ENCODE data around the gene OPALIN. TPM values are rescaled to one million over a fixed set of nuclear protein-coding genes. Genes with fewer than 3 reads are reported as not detected.

Gene OPALIN
- total RNA-seq, 3 donors from 2014 or later (not counting 1 experiment from before 2014, with no cell fraction given): not detected

DNA sequence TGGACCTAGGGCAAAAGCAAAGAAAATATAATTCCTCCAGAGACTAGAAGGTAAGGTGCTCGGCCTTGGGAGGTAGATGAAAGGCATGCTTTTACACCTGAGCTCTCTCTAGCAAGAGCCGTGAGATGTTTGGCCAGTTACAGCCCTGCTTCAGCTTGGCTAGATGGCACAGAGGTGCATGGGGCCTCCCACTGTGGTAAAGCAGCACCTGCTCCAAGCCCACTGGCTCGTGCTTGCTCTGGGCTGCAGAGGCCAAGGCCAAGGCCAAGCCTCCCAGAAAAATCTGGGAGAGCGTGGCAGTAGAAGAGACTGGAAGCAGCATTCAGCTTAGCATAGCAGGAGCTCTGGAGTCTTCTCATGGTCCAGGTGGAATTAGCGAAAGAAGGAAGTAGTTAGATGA lies 31.0 kb upstream of the OPALIN start:
- Histone ChIP-seq H3K27ac (ENCODE audit: low read length) (no peak overlapping the region), H3K27me3 (ENCODE audit: control insufficient read depth, insufficient read depth, low read length) (no peaks in the 10 kb centered on the region), H3K36me3 (ENCODE audit: control insufficient read depth, insufficient read depth, low read length) (no peaks in the 10 kb centered on the region), H3K9me3 (ENCODE audit: control insufficient read depth, insufficient read depth, low read length) (no peaks in the 10 kb centered on the region), H3K4me1 (ENCODE audit: control insufficient read depth, insufficient read depth, low read length) (no peaks in the 10 kb centered on the region), H3K4me3 (ENCODE audit: low read length) (no peak overlapping the region)
- DNase-seq: no peak
- intact Hi-C loops (cut with micrococcal nuclease): no loop called here
- WGBS (ENCODE audit: insufficient coverage): 76% methylated on average over 5 of the region's 5 CpGs
- no peak for ATAC-seq
- Mint-ChIP-seq H3K4me3 (no peak overlapping the region), H3K4me1 (no peaks in the 10 kb centered on the region), H3K27ac (no peak overlapping the region), H3K9me3 (no peaks in the 10 kb centered on the region), H3K27me3 (ENCODE audit: low read depth in 2 of 2) (peaks cover 12 to 27% of the 10 kb centered on the region in 2 donors), H3K36me3 (no peaks in the 10 kb centered on the region)
- TF ChIP-seq, protein P1, sequence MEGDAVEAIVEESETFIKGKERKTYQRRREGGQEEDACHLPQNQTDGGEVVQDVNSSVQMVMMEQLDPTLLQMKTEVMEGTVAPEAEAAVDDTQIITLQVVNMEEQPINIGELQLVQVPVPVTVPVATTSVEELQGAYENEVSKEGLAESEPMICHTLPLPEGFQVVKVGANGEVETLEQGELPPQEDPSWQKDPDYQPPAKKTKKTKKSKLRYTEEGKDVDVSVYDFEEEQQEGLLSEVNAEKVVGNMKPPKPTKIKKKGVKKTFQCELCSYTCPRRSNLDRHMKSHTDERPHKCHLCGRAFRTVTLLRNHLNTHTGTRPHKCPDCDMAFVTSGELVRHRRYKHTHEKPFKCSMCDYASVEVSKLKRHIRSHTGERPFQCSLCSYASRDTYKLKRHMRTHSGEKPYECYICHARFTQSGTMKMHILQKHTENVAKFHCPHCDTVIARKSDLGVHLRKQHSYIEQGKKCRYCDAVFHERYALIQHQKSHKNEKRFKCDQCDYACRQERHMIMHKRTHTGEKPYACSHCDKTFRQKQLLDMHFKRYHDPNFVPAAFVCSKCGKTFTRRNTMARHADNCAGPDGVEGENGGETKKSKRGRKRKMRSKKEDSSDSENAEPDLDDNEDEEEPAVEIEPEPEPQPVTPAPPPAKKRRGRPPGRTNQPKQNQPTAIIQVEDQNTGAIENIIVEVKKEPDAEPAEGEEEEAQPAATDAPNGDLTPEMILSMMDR (IDR thresholded peaks at IDR 0.05): no peak

DNA sequence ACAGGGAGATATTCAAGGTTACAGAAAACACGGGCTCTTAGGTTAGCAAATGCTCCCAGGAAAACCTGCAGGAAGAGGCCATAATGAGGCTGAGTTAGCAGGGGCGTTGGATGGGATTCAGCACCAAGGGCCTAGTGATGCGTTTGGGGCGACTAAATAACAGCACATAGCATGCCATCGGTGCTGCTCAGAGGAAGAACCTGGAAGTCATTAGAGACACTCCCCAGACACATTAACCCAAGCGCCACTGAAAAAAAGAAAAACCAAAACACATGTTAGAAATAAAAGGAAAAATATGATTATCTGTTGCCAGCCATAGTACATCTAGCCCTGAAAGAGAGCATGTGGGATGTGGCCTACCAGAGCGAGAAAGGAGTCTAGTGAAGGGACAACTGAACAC lies 28.8 kb upstream of the OPALIN start:
- peaks cover 7 to 27% of the 10 kb centered on the region in 2 donors for H3K27me3 Mint-ChIP-seq (ENCODE audit: low read depth in 2 of 2)
- 86% methylated on average over 6 of the region's 7 CpGs for WGBS (ENCODE audit: insufficient coverage)
- intact Hi-C loops (cut with micrococcal nuclease): no loop called here

DNA sequence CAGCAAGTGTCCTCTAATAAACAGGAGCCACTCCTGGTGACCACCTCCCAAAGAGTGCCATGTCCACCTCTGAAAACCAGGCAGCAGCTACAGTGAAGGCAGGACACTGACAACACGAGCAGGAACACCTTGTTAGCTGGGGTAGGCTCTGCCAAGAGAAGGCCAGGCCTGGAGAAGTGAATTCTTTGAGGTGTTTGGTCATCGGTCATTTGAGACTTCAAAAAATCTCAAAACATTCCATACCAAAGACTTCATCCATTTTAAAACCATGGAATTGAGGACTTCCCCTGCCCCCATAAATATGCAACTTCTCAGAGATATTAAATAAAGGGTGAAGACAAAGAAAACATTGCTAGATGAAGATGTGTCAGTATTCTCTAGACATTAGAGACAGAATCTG lies 28.4 kb upstream of the OPALIN start:
- no peaks in the 10 kb centered on the region for H3K36me3 ChIP-seq (ENCODE audit: control insufficient read depth, insufficient read depth, low read length)
- intact Hi-C loops (cut with micrococcal nuclease): no loop called here
- H3K9me3 ChIP-seq (ENCODE audit: control insufficient read depth, insufficient read depth, low read length): no peaks in the 10 kb centered on the region
- ATAC-seq: no peak
- DNase-seq: no peak
- Mint-ChIP-seq H3K4me3 (no peak overlapping the region), H3K4me1 (no peaks in the 10 kb centered on the region), H3K27me3 (ENCODE audit: low read depth in 2 of 2) (peaks cover 7 to 27% of the 10 kb centered on the region in 2 donors), H3K36me3 (no peaks in the 10 kb centered on the region), H3K27ac (no peak overlapping the region), H3K9me3 (no peaks in the 10 kb centered on the region)
- no peak overlapping the region for H3K27ac ChIP-seq (ENCODE audit: low read length)
- 83% methylated on average over 1 of the region's 2 CpGs for whole genome bisulfite sequencing (ENCODE audit: insufficient coverage)
- TF ChIP-seq, protein P1 (IDR thresholded peaks at IDR 0.05): no peak
- H3K27me3 ChIP-seq (ENCODE audit: control insufficient read depth, insufficient read depth, low read length): no peaks in the 10 kb centered on the region
- no peak overlapping the region for H3K4me3 ChIP-seq (ENCODE audit: low read length)
- H3K4me1 ChIP-seq (ENCODE audit: control insufficient read depth, insufficient read depth, low read length): no peaks in the 10 kb centered on the region

More for the DNA sequence above, 28.8 kb upstream of the OPALIN start:
- no peak overlapping the region for H3K4me3 ChIP-seq (ENCODE audit: low read length)
- no peaks in the 10 kb centered on the region for H3K36me3 Mint-ChIP-seq
- no peaks in the 10 kb centered on the region for H3K4me1 ChIP-seq (ENCODE audit: control insufficient read depth, insufficient read depth, low read length)
- no peaks in the 10 kb centered on the region for H3K4me1 Mint-ChIP-seq
- no peak for DNase-seq
- H3K9me3 ChIP-seq (ENCODE audit: control insufficient read depth, insufficient read depth, low read length): no peaks in the 10 kb centered on the region
- H3K27ac ChIP-seq (ENCODE audit: low read length): no peak overlapping the region
- TF ChIP-seq, protein P1 (IDR thresholded peaks at IDR 0.05): no peak
- H3K27me3 ChIP-seq (ENCODE audit: control insufficient read depth, insufficient read depth, low read length): no peaks in the 10 kb centered on the region
- H3K9me3 Mint-ChIP-seq: no peaks in the 10 kb centered on the region
- H3K27ac Mint-ChIP-seq: no peak overlapping the region
- ATAC-seq: no peak
- no peak overlapping the region for H3K4me3 Mint-ChIP-seq
- H3K36me3 ChIP-seq (ENCODE audit: control insufficient read depth, insufficient read depth, low read length): no peaks in the 10 kb centered on the region

DNA sequence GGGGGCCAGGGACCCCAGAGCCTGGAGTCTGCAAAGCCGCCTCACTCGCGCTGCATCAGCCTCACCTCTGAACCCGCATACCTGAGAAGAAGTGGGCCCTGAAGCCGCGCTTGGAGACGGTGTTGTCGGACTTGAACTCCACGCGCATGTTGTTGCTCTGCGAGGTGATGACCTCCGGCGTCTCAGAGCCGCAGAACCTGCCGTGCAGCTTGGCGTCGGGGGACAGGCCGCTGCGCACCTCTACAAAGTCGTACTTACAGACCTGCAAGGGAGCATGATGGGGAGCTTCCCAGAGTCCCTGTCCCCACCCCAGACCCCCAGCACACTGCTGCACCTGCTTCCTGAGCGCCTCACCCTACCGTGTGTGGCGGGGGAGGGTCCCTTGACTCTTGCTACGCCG lies 25.7 kb upstream of the OPALIN start:
- Mint-ChIP-seq H3K4me1 (no peaks in the 10 kb centered on the region), H3K36me3 (no peaks in the 10 kb centered on the region), H3K27me3 (ENCODE audit: low read depth in 2 of 2) (peaks cover 5 to 20% of the 10 kb centered on the region in 2 donors), H3K4me3 (no peak overlapping the region), H3K9me3 (no peaks in the 10 kb centered on the region), H3K27ac (no peak overlapping the region)
- Histone ChIP-seq H3K36me3 (ENCODE audit: control insufficient read depth, insufficient read depth, low read length) (no peaks in the 10 kb centered on the region), H3K4me1 (ENCODE audit: control insufficient read depth, insufficient read depth, low read length) (peaks cover 5% of the 10 kb centered on the region), H3K27me3 (ENCODE audit: control insufficient read depth, insufficient read depth, low read length) (no peaks in the 10 kb centered on the region), H3K4me3 (ENCODE audit: low read length) (no peak overlapping the region), H3K9me3 (ENCODE audit: control insufficient read depth, insufficient read depth, low read length) (no peaks in the 10 kb centered on the region), H3K27ac (ENCODE audit: low read length) (no peak overlapping the region)
- ATAC-seq (no peak), DNase-seq (no peak)
- intact Hi-C loops (cut with micrococcal nuclease): no loop called here
- TF ChIP-seq, protein P1 (IDR thresholded peaks at IDR 0.05): no peak
- 82% methylated on average over 25 of the region's 25 CpGs for WGBS (ENCODE audit: insufficient coverage)

All from natural killer cell (primary cell).